CD4-positive, alpha-beta T cell treated with Interleukin-4 for 1 hour (primary cell): ENCODE results near the gene IGFBP1.

Experiments used
- DNase-seq, 2 donors: peaks; one replicate each; pipeline ENCODE4 v3.0.0-alpha.2; 2020 to 2022

Gene IGFBP1

DNA sequence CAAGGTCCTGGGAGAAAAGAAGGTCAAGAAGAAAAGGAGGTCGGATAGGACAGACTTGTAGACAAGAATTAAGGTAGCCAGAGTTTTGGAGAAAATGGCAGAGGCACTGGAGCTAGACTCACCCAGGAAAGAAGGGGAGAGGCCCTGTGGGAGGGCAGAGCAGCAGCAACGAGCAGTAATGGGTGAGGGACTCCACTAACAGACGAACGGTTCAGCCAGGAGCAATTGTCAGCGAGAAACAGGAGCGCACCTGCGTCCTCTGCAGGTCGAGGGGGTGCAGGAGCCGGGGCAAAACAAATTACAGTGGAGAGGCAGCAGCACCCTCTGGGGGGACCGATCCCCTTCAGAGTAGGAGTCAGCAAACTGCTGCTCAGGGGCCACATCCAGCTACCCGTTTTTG is 51.3 kb downstream of the IGFBP1 start:
- no peak for DNase-seq

- peak; percentile 52 to 60 for DNase-seq
Observed at GRCh38 chr7:45940237-45940781, 52.0 kb downstream of the IGFBP1 start.

- DNase-seq = no peak
Observed at GRCh38 chr7:45940939-45941338, 52.7 kb downstream of the IGFBP1 start.
